Kidney capillary endothelial cell (primary cell): ENCODE data around the gene CDK4.

ENCODE experiments used
- DNase-seq: peaks from one replicate; pipeline ENCODE4 v3.0.0-alpha.2; 2018; ENCODE audit warnings: low spot score

The CDK4 gene

DNA sequence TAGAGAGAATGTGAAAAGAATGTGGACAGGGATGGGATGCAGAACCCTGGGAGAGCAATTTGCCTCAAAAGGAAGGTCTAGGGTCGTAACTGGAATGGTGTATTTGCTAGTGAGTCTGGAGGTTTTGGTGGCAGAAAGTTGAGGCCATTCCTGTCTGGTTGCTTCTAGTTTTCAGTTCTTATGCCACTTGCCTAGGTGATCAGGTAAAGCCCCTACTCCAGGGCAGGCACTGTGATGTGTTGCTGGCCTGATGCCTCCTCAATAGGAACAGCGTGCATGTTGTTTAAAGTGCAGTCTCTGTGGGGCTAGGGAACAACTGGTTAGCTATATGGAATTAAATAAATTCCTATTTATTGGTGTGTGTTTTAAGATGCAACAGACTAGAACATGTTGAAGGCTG lies 51.8 kb downstream of the CDK4 start:
- DNase-seq = no peak

DNA sequence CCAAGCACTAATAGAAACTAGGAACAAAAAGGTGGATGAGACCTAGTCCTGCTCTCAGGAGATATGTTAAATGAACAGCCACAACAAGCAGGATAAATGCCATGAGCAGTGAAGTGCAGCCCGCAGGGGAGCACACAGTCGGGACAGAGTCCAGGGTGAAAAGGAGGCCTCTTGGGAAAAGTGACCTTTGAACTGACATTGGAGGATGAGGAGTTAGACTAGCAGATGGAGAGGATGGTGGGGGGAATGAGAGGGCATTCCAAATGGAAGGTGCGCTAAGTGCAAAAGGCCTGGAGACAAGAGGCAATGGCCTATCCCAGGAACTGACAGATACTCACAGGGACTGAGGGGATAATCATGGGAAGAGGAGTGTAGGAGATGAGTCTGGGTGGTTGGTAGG lies 53.7 kb downstream of the CDK4 start:
- DNase-seq = no peak
